Psoas muscle (tissue), 8 donors: Measurements from ENCODE around the gene TCFL5. TPM values are rescaled to one million over a fixed set of nuclear protein-coding genes. Genes with fewer than 3 reads are reported as not detected.

Experiments used
- ATAC-seq, 4 donors: fragments of 200-7000 bp; cut with Tn5 transposase; one replicate each; pipeline ENCODE4 v1.9.1; 2020; ENCODE audit warnings: moderate library complexity in 3 of 4, mild to moderate bottlenecking in 2 of 4
- DNase-seq, 2 donors: peaks; one replicate each; pipeline ENCODE4 v3.0.0-alpha.2; 2020
- H3K27ac ChIP-seq: fragments of 200-600 bp; one replicate; pipeline ENCODE4 v1.8.0; 2022
- H3K27me3 ChIP-seq, 3 donors: fragments of 200-600 bp in 1 of 3; one replicate each; pipeline versions ENCODE4 v1.6.1 to v1.8.0; 2013 to 2022; ENCODE audit warnings: low read length in 2 of 3, mild to moderate bottlenecking in 2 of 3, moderate library complexity in 1 of 3; ENCODE audit not compliant: insufficient read depth in 3 of 3
- H3K36me3 ChIP-seq, 2 donors: fragments of 200-600 bp in 1 of 2; one replicate each; pipeline versions ENCODE4 v1.6.1 to v1.8.0; 2013 to 2022; ENCODE audit warnings: low read depth in 1 of 2, mild to moderate bottlenecking in 1 of 2, moderate library complexity in 1 of 2; ENCODE audit not compliant: insufficient read depth in 1 of 2
- H3K4me1 ChIP-seq: fragments of 200-600 bp; one replicate; pipeline ENCODE4 v1.8.0; 2022
- H3K4me3 ChIP-seq: fragments of 200-600 bp; one replicate; pipeline ENCODE4 v1.8.0; 2022; ENCODE audit warnings: mild to moderate bottlenecking
- H3K9me3 ChIP-seq: fragments of 200-600 bp; one replicate; pipeline ENCODE4 v1.8.0; 2022
- CTCF ChIP-seq: fragments of 200-600 bp; IDR thresholded peaks from one replicate; pipeline ENCODE4 v1.8.0; 2022; ENCODE audit warnings: antibody characterized with exemption
- WGBS, 3 donors: extraction: QIAGEN DNeasy Blood & Tissue Kit; methylation state at CpG; one replicate each; pipeline versions ENCODE4 v1.1.6 to v1.1.7; 2013; 5-methylcytosine and 5-hydroxymethylcytosine counted together
- intact Hi-C, 2 donors: fragments of 100-400 bp; cut with DNase I; formaldehyde crosslinking; loops; one replicate each; pipeline versions ENCODE4 v1.11.0 to v1.14.2; 2022
- polyA plus RNA-seq, 3 donors: library from polyadenylated mRNA; stranded (reverse); fragments of 200-250 nt; gene quantifications; one replicate each; pipeline ENCODE4 v1.2.3, GENCODE V29; 2013
- total RNA-seq, 4 donors: library from RNA; stranded (reverse); fragmentation: NEBNext Ultra II Directional in 2 of 4; extraction: Animal tissue kit (Norgen Biotek cat#: 25700) in 2 of 4; gene quantifications; one replicate each; pipeline versions ENCODE4 v1.2.1 to v1.2.4, GENCODE V29; 2021 to 2023
- donor health status: healthy with polysubstance abuse.
- donor health status: DM: no; HTN: no; CAD: no; lungs with moderate emphysema.
- donor health status: Bipolar disorder and iron deficiency.
- donor health status: healthy.
- donor health status: DM: yes; HTN: yes; CAD: no.
- donor health status: DM: no; HTN: no; CAD: no.
- donor health status: DM: no; HTN: no; CAD: no.
- donor health status: DM: yes; HTN: yes; CAD: no.

Gene TCFL5
- total and polyA plus RNA-seq, 7 donors = 2.3 to 5.2 (median 3.9) TPM

- TF ChIP-seq CTCF = no peak
- WGBS, 3 donors = 79 to 85% (median 79%) methylated on average over 7 of the region's 7 CpGs
- Histone ChIP-seq H3K27me3 (no peaks in the 10 kb centered on the region), H3K4me1 (peaks cover 14% of the 10 kb centered on the region), H3K9me3 (no peaks in the 10 kb centered on the region), H3K27ac (no peak overlapping the region), H3K4me3 (no peak overlapping the region), H3K36me3 (peaks cover 6 to 67% of the 10 kb centered on the region in 2 donors)
- no peak for DNase-seq
- no peak for ATAC-seq
- intact Hi-C loops = loop anchor here in 1 of 2 donors (5.0 kb wide), 1 partner anchor 34 kb away; the partner anchor contains the start of gene GID8
These were observed 41.4 kb upstream of the TCFL5 start for GRCh38 chr20:62902926-62903615.

- no peak for DNase-seq
- Histone ChIP-seq H3K4me1 (peaks cover 14% of the 10 kb centered on the region), H3K27ac (no peak overlapping the region), H3K9me3 (no peaks in the 10 kb centered on the region), H3K4me3 (no peak overlapping the region), H3K36me3 (peaks cover 6 to 55% of the 10 kb centered on the region in 2 donors), H3K27me3 (no peaks in the 10 kb centered on the region)
- 86 to 91% (median 90%) methylated on average over 11 of the region's 11 CpGs for WGBS, 3 donors
- ATAC-seq = no peak
- intact Hi-C loops = loop anchor here (2.0 to 5.0 kb wide), 3 partner anchors 23 to 107 kb away; partner anchors contain the start of gene GID8 (in 1 of the 2)
- TF ChIP-seq CTCF = no peak
These were observed 40.3 kb upstream of the TCFL5 start for GRCh38 chr20:62901891-62902290.

GRCh38 chr20:62900692-62901584 lies 39.3 kb upstream of the TCFL5 start:
- intact Hi-C loops = loop anchor here (2.0 to 5.0 kb wide), 3 partner anchors 24 to 108 kb away; partner anchors contain the start of gene GID8 (in 1 of the 2)
- Histone ChIP-seq H3K27me3 (no peaks in the 10 kb centered on the region), H3K9me3 (no peaks in the 10 kb centered on the region), H3K27ac (no peak overlapping the region), H3K4me3 (no peak overlapping the region), H3K4me1 (peaks cover 12% of the 10 kb centered on the region), H3K36me3 (peaks cover 6 to 53% of the 10 kb centered on the region in 2 donors)
- ATAC-seq (peak; percentile 7 to 30 (median 19)), DNase-seq (no peak)
- WGBS, 3 donors = 46 to 50% (median 48%) methylated on average over 20 of the region's 20 CpGs
- no peak for TF ChIP-seq CTCF

- Histone ChIP-seq H3K36me3 (peaks cover 6 to 53% of the 10 kb centered on the region in 2 donors), H3K4me3 (no peak overlapping the region), H3K27ac (no peak overlapping the region), H3K4me1 (peaks cover 10% of the 10 kb centered on the region), H3K9me3 (no peaks in the 10 kb centered on the region), H3K27me3 (no peaks in the 10 kb centered on the region)
- TF ChIP-seq CTCF = peak; percentile 80
- WGBS, 3 donors = 1 to 3% (median 2%) methylated on average over 11 of the region's 11 CpGs
- DNase-seq (peak; percentile 74 to 87), ATAC-seq (peak; percentile 88 to 93 (median 90))
- intact Hi-C loops = loop anchor here (2.0 to 5.0 kb wide), 3 partner anchors 25 to 109 kb away; partner anchors contain the start of gene GID8 (in 1 of the 2)
These were observed 38.5 kb upstream of the TCFL5 start for GRCh38 chr20:62900052-62900691.
